HPDE6-E6E7 (cell line): ENCODE results near the gene LDLRAD4.

Experiments used
- DNase-seq: peaks from one replicate; pipeline ENCODE4 v3.0.0; 2011; ENCODE audit warnings: missing footprints; ENCODE audit errors: extremely low spot score

The LDLRAD4 gene

GRCh38 chr18:13405305-13406038 lies 186.9 kb downstream of the LDLRAD4 start:
- no peak for DNase-seq

GRCh38 chr18:13406049-13406615 lies 187.6 kb downstream of the LDLRAD4 start:
- no peak for DNase-seq

DNA sequence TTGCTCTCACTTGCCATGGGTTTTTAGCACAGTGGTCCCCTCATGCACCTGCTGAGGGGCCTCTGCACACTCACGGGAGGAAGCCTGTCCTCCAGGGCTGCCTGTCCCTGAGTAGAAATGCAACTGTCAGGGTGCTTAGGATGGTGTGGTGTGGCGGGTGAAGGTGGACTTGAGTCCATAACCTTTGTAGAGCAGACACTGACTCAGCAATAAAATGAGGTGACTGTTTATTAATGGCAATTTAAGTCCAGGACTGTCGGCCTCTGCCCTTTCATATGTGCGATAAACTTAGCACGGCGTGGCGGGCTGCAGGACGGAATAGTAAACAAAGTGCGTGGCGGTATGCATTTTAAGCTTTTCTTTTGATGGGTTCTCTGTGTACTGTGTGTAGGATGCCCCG lies 188.2 kb downstream of the LDLRAD4 start:
- DNase-seq, result no peak

DNA sequence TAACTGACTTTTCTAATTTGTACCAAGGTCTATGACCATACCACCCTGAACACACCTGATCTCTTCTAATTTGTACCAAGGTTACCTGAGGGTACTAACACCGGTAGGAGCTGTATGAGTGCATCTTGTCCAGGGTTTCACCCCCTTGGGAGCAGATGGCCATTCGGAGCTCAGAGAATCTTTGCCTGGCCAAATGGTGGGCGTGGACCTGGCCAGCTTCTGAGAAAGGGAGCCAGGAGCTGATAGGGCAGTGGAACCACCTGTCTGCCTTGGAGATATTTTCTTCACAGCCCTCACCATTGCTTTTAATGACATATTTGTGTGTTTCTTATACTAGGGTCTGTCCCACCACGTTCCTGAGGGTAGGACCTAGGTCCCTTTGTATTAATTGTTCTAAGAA lies 188.9 kb downstream of the LDLRAD4 start:
- no peak for DNase-seq

GRCh38 chr18:13409026-13409425 lies 190.5 kb downstream of the LDLRAD4 start:
- DNase-seq, result no peak

- no peak for DNase-seq
These were observed 191.4 kb downstream of the LDLRAD4 start for GRCh38 chr18:13409997-13410396.

DNA sequence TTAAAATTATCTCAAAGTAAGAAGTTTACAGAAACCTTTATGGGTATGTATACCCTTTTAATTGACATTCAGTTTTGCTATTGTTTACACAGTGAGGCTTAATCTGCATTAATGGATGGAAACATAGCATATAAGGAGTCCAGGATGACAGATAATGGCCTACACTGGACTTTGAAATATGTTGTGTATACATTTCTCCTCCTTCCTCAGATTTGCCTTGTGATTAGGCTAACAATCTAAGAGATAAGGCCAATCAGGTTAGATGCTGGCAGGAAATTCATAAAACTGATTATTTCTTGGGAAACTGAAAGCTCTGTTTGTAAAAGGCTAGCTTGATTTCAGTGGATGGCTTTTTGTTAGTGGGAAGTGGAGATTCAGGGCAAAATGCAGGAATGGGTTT lies 191.9 kb downstream of the LDLRAD4 start:
- DNase-seq, result no peak

DNA sequence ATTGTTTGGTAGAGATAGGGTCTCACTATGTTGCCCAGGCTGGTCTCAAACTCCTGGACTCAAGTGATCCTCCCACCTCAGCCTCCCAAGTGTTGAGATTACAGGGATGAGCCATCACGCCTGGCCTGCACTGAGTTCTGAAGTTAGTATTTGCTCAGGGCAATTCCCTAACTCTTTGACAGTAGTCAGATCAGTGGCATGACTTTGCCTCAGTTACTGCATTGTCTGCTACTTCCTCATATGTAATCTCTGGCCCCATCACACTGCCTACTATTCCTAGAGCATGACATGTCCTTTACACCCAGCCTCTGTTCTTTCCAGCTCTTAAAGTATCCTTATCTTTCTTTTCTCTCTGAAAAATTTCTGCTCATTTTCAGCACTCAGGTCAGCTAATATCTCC lies 193.5 kb downstream of the LDLRAD4 start:
- DNase-seq, result no peak

DNA sequence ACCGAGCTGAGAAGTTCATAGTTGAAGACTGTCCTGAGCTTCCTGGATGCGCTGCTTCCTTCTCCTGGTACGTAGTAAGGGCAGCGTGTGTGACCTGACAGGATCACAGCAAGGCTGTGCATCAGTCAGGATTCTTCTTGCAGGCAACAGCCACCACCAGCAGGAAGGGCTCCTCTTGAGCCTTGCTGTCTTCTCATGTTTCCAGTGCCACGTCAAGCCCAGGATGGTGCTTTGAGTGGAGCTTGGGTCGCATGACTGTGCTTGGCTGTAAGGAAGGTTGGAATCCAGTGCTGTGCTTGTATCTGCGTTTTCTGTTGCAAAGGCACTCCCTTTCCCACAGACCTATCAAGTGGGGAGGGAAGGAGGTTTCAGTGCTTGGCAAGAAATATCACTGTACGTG lies 194.3 kb downstream of the LDLRAD4 start:
- DNase-seq, result no peak

- DNase-seq, result no peak
These were observed 195.5 kb downstream of the LDLRAD4 start for GRCh38 chr18:13414102-13414501.

GRCh38 chr18:13414521-13414920 lies 196.0 kb downstream of the LDLRAD4 start:
- DNase-seq, result no peak

DNA sequence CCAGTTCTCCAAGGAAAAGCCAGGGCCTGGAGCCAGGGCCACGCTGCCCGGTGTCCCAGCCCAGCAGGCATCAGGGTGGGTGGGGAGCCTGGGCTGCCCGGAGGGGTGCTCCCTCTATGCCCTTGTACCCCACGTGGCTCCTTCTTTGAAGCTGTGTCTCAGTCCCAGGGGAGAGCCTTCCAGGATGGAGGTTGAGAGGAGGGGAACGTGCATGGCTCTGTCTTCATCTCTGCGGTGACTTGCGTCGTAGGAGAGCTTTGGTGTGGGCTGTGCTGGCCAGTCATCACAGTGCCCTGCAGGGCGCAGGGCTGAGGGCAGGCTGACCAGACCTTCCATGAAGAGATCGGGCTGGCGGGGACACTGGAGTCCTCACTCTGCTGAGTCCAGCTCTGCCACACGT lies 197.2 kb downstream of the LDLRAD4 start:
- DNase-seq, result no peak

- no peak for DNase-seq
These were observed 197.6 kb downstream of the LDLRAD4 start for GRCh38 chr18:13416208-13416607.

GRCh38 chr18:13416848-13417247 lies 198.3 kb downstream of the LDLRAD4 start:
- no peak for DNase-seq

DNA sequence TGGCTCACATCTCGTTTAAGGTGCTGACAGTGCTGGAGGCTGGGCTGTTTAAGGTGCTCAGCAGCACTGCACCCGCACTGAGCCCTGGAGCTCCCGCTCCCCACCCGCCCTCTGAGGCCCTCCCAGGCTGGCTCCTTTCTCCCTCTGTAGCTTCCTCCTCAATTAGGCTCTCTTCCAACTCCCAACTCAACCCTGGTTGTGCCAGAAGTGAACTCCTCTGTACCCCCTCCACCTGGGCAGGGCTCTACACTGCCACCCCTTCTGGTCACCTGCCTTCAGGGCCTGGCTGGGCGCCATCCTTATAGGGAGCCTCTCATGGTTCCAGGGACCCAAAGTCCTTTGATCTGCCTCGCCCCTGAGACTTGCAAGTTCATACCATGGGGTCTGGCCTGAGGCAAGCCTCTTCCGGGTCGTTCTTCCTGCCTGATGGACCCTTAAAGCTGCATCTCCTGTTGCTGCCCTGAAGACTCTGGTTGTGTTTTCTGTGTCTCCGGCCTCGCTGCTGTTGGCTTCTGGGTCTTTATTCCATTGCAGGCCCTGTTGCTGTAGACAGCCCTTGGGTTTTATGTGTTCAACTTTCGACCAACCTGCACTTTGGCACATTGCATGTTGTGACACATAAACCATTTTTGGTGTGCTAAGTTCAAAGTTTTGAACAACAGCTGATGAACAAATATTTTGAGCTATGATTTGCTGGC lies 199.6 kb downstream of the LDLRAD4 start:
- DNase-seq, result no peak

- no peak for DNase-seq
These were observed 202.6 kb downstream of the LDLRAD4 start for GRCh38 chr18:13420969-13421686.

- DNase-seq, result no peak
These were observed 204.1 kb downstream of the LDLRAD4 start for GRCh38 chr18:13422541-13423147.

DNA sequence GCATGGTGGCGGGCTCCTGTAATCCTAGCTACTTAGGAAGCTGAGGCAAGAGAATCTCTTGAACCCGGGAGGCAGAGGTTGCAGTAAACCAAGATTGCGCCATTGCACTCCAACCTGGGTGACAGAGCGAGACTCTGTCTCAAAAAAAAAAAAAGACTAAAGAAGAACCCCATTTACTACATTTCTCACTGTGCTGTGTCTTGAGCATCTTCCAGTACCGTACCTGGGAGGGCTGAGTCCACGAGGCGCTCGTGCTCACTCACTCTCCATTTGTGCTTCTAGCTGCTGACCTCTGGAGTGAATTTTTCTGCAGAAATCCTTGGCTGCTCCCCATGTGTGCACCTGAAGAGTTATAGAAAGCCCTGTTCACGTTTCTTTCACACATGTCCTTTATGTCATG lies 204.8 kb downstream of the LDLRAD4 start:
- DNase-seq, result no peak

DNA sequence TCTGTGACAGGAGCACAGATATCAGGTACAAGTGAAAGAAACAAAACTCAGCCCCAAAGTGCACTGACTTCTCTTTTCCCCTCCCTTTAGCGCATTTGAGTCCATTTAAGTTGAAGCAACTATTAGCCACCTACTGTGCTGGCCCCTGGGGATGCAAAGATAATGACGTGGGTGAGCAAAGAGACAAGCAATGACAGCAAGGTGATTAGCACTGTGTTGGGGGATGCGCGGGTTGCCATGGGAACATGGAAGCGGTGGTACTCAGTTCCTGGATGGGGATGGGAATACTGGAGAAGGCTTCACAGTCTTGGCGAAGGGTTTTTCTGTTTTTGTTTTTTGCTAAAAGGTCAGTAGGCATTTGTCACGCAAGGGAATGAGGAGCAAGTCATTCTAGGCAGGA lies 205.8 kb downstream of the LDLRAD4 start:
- DNase-seq, result no peak

- DNase-seq, result no peak
These were observed 207.0 kb downstream of the LDLRAD4 start for GRCh38 chr18:13425357-13426091.

GRCh38 chr18:13427354-13427753 lies 208.8 kb downstream of the LDLRAD4 start:
- DNase-seq, result no peak
